OCI-LY3 (cell line): ENCODE measurements around the gene PYGO1.

Experiments used
- CTCF ChIP-seq: fragments of 200-600, 300-600 bp; sonication (generic); IDR thresholded peaks from 2 replicates; pipeline ENCODE4 v1.5.1; 2014; ENCODE audit warnings: antibody characterized with exemption, low read length, low read depth
- EZH2phosphoT487 ChIP-seq: fragments of 200-600 bp; shearing (Covaris generic); IDR thresholded peaks from 2 replicates; pipeline ENCODE4 v1.6.1; 2018; ENCODE audit warnings: antibody characterized with exemption, mixed run types, low read depth

GRCh38 chr15:55555089-55555488 lies 33.1 kb downstream of the PYGO1 start:
- TF ChIP-seq CTCF: no peak
- TF ChIP-seq EZH2phosphoT487: no peak
